Peyer's patch (tissue), 4 donors: Measurements from ENCODE around the gene ZDHHC21.

ENCODE experiments used
- POLR2A ChIP-seq, 2 donors: fragments of 450-650 bp; IDR thresholded peaks; one replicate each; pipeline ENCODE4 v1.5.1; 2017; ENCODE audit warnings: antibody characterized with exemption in 2 of 2, mild to moderate bottlenecking in 2 of 2, moderate library complexity in 2 of 2
- TF ChIP-seq, protein P1 (sequence below), 6 experiments: fragments of 450-650 bp in 4 of 6; fragments of 200-600 bp in 2 of 6; sonication (generic) in 1 of 6; IDR thresholded peaks; one replicate each; pipeline ENCODE4 v1.5.1; 2017 to 2019; ENCODE audit warnings: antibody characterized with exemption in 6 of 6, mild to moderate bottlenecking in 3 of 6, moderate library complexity in 1 of 6

GRCh38 chr9:14687042-14687719, 6.1 kb downstream of the ZDHHC21 start:
- TF ChIP-seq, protein P1, sequence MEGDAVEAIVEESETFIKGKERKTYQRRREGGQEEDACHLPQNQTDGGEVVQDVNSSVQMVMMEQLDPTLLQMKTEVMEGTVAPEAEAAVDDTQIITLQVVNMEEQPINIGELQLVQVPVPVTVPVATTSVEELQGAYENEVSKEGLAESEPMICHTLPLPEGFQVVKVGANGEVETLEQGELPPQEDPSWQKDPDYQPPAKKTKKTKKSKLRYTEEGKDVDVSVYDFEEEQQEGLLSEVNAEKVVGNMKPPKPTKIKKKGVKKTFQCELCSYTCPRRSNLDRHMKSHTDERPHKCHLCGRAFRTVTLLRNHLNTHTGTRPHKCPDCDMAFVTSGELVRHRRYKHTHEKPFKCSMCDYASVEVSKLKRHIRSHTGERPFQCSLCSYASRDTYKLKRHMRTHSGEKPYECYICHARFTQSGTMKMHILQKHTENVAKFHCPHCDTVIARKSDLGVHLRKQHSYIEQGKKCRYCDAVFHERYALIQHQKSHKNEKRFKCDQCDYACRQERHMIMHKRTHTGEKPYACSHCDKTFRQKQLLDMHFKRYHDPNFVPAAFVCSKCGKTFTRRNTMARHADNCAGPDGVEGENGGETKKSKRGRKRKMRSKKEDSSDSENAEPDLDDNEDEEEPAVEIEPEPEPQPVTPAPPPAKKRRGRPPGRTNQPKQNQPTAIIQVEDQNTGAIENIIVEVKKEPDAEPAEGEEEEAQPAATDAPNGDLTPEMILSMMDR (IDR thresholded peaks at IDR 0.05) = no peak
- no peak for TF ChIP-seq POLR2A (IDR thresholded peaks at IDR 0.05)
